Measurements from ENCODE around the gene HYDIN.
"Not testable (repeated sequence)": the region's sequence is repeated elsewhere in the genome, so short reads cannot be mapped to it uniquely, and the experiment has no call there.

DNA sequence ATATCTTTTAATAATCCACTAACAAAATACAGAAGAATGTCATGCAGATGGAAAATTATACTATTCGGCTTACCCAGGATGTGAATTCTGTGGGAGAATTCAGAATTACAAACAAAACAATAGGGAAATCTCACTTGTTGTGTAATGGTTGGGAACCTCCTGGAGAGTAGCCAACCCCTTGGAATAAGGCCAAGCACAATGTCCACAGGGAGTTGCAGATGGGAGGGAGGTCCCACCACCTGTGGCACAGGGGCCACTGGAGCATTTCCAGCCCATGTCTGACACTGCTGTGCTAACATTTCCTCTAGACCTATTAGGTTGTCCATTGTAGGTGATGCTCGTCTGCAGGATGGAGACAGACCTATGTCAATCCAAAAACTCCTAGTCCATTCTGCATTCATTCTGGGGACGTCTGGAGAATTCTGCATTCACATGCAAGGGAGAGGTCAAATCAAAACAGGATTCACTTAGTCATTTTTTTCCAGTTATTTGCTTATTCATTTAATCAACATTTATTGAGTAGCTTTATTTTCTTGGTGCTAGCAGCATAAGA lies 120.8 kb downstream of the HYDIN start:
- TF ChIP-seq, protein P1, sequence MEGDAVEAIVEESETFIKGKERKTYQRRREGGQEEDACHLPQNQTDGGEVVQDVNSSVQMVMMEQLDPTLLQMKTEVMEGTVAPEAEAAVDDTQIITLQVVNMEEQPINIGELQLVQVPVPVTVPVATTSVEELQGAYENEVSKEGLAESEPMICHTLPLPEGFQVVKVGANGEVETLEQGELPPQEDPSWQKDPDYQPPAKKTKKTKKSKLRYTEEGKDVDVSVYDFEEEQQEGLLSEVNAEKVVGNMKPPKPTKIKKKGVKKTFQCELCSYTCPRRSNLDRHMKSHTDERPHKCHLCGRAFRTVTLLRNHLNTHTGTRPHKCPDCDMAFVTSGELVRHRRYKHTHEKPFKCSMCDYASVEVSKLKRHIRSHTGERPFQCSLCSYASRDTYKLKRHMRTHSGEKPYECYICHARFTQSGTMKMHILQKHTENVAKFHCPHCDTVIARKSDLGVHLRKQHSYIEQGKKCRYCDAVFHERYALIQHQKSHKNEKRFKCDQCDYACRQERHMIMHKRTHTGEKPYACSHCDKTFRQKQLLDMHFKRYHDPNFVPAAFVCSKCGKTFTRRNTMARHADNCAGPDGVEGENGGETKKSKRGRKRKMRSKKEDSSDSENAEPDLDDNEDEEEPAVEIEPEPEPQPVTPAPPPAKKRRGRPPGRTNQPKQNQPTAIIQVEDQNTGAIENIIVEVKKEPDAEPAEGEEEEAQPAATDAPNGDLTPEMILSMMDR (IDR thresholded peaks at IDR 0.05), result not testable (repeated sequence)
- TF ChIP-seq POLR2A (IDR thresholded peaks at IDR 0.05), result not testable (repeated sequence)
